Activated CD8-positive, alpha-beta T cell treated with anti-CD3 and anti-CD28 coated beads for 36 hours (primary cell): Measurements from ENCODE around the gene CDKN3. TPM values are rescaled to one million over a fixed set of nuclear protein-coding genes. Genes with fewer than 3 reads are reported as not detected.

ENCODE experiments used
- ATAC-seq: fragments of 200-7000 bp; cut with Tn5 transposase; one replicate; pipeline ENCODE4 v1.10.0; 2021; ENCODE audit warnings: mild to moderate bottlenecking, moderate library complexity
- CTCF ChIA-PET: fragments of 350-600 bp; sonication (Branson Sonifier 250); formaldehyde crosslinking; loops from one replicate; lab custom pipeline; 2021; ENCODE audit warnings: antibody characterized with exemption; lab: Charles Lee
- POLR2A ChIA-PET: fragments of 350-600 bp; sonication (Branson Sonifier 250); formaldehyde crosslinking; loops from one replicate; lab custom pipeline; 2021; ENCODE audit warnings: antibody characterized with exemption; lab: Charles Lee
- DNase-seq: peaks from one replicate; pipeline ENCODE4 v3.0.0-alpha.2; 2020
- H3K27ac Mint-ChIP-seq: one replicate; pipeline ENCODE4 v1.8.0; 2021; ENCODE audit warnings: mild to moderate bottlenecking, mixed read lengths
- H3K27me3 Mint-ChIP-seq: one replicate; pipeline ENCODE4 v1.8.0; 2021; ENCODE audit warnings: mixed read lengths
- H3K36me3 Mint-ChIP-seq: one replicate; pipeline ENCODE4 v1.8.0; 2021; ENCODE audit warnings: low read depth, mixed read lengths
- H3K4me1 Mint-ChIP-seq: one replicate; pipeline ENCODE4 v1.8.0; 2021; ENCODE audit warnings: low read depth, mixed read lengths
- H3K4me3 Mint-ChIP-seq: one replicate; pipeline ENCODE4 v1.8.0; 2021; ENCODE audit warnings: mild to moderate bottlenecking, moderate library complexity, mixed read lengths
- H3K9me3 Mint-ChIP-seq: one replicate; pipeline ENCODE4 v1.8.0; 2021; ENCODE audit warnings: mixed read lengths
- CTCF ChIP-seq: fragments of 200-600 bp; IDR thresholded peaks from one replicate; pipeline ENCODE4 v1.8.0; 2022; ENCODE audit warnings: antibody characterized with exemption, mild to moderate bottlenecking
- intact Hi-C: fragments of 100-400 bp; cut with micrococcal nuclease; formaldehyde crosslinking; loops from one replicate; pipeline ENCODE4 v1.10.0; 2022
- total RNA-seq, 2 experiments: library from RNA; stranded (reverse); gene quantifications; one replicate each; pipeline ENCODE4 v1.2.3, GENCODE V29; 2021

CDKN3 gene
- total RNA-seq, 2 experiments from 2014 or later, result 88.0 to 92.7 TPM

- H3K4me3 Mint-ChIP-seq, result no peak overlapping the region
- CTCF ChIA-PET, result interaction anchor here (1.2 to 1.6 kb wide), 2 partner anchors 16 to 27 kb away, joined by 4 read pairs; partner anchors contain the start of genes CDKN3 and CNIH1
- H3K27me3 Mint-ChIP-seq, result no peaks in the 10 kb centered on the region
- H3K9me3 Mint-ChIP-seq, result no peaks in the 10 kb centered on the region
- ATAC-seq (no peak), DNase-seq (no peak)
- no peak overlapping the region for H3K27ac Mint-ChIP-seq
- H3K4me1 Mint-ChIP-seq, result peaks cover 34% of the 10 kb centered on the region
- intact Hi-C loops, result no loop called here
- peaks cover 38% of the 10 kb centered on the region for H3K36me3 Mint-ChIP-seq
- no peak for TF ChIP-seq CTCF
- POLR2A ChIA-PET, result no interaction called here
These were observed 27.7 kb downstream of the CDKN3 start for GRCh38 chr14:54424479-54424901.

GRCh38 chr14:54425068-54425467, 28.3 kb downstream of the CDKN3 start:
- peaks cover 40% of the 10 kb centered on the region for H3K4me1 Mint-ChIP-seq
- DNase-seq, result no peak
- no peak overlapping the region for H3K27ac Mint-ChIP-seq
- peaks cover 44% of the 10 kb centered on the region for H3K36me3 Mint-ChIP-seq
- TF ChIP-seq CTCF, result no peak
- no peak for ATAC-seq
- intact Hi-C loops, result no loop called here
- no peak overlapping the region for H3K4me3 Mint-ChIP-seq
- H3K27me3 Mint-ChIP-seq, result no peaks in the 10 kb centered on the region
- ChIA-PET POLR2A (no interaction called here), CTCF (interaction anchor here (1.6 kb wide), 1 partner anchor 10 kb away, joined by 5 read pairs; no protein-coding TSS in a partner anchor)
- no peaks in the 10 kb centered on the region for H3K9me3 Mint-ChIP-seq

GRCh38 chr14:54425537-54426274, 28.9 kb downstream of the CDKN3 start:
- DNase-seq, result no peak
- no peaks in the 10 kb centered on the region for H3K9me3 Mint-ChIP-seq
- no peak for ATAC-seq
- ChIA-PET CTCF (interaction anchor here (1.6 kb wide), 1 partner anchor 9 kb away, joined by 5 read pairs; no protein-coding TSS in a partner anchor), POLR2A (no interaction called here)
- peak overlapping the region; percentile 30 for H3K27ac Mint-ChIP-seq
- peaks cover 46% of the 10 kb centered on the region for H3K36me3 Mint-ChIP-seq
- intact Hi-C loops, result no loop called here
- peaks cover 42% of the 10 kb centered on the region for H3K4me1 Mint-ChIP-seq
- no peak for TF ChIP-seq CTCF
- H3K27me3 Mint-ChIP-seq, result no peaks in the 10 kb centered on the region
- no peak overlapping the region for H3K4me3 Mint-ChIP-seq

GRCh38 chr14:54427871-54428270, 31.1 kb downstream of the CDKN3 start:
- no peak for TF ChIP-seq CTCF
- peak overlapping the region; percentile 53 for H3K27ac Mint-ChIP-seq
- no peaks in the 10 kb centered on the region for H3K9me3 Mint-ChIP-seq
- peaks cover 55% of the 10 kb centered on the region for H3K36me3 Mint-ChIP-seq
- H3K27me3 Mint-ChIP-seq, result no peaks in the 10 kb centered on the region
- ChIA-PET POLR2A (interaction anchor here (0.9 kb wide), 1 partner anchor 60 kb away, joined by 3 read pairs; no protein-coding TSS in a partner anchor), CTCF (no interaction called here)
- ATAC-seq (no peak), DNase-seq (no peak)
- intact Hi-C loops, result no loop called here
- no peak overlapping the region for H3K4me3 Mint-ChIP-seq
- peaks cover 46% of the 10 kb centered on the region for H3K4me1 Mint-ChIP-seq

- ChIA-PET POLR2A (interaction anchor here (0.9 kb wide), 1 partner anchor 59 kb away, joined by 3 read pairs; no protein-coding TSS in a partner anchor), CTCF (interaction anchor here (1.0 kb wide), 1 partner anchor 136 kb away, joined by 4 read pairs; no protein-coding TSS in a partner anchor)
- H3K9me3 Mint-ChIP-seq, result no peaks in the 10 kb centered on the region
- peaks cover 60% of the 10 kb centered on the region for H3K36me3 Mint-ChIP-seq
- peak overlapping the region; percentile 53 for H3K27ac Mint-ChIP-seq
- peaks cover 53% of the 10 kb centered on the region for H3K4me1 Mint-ChIP-seq
- no peak overlapping the region for H3K4me3 Mint-ChIP-seq
- no peaks in the 10 kb centered on the region for H3K27me3 Mint-ChIP-seq
- ATAC-seq (peak; percentile 58), DNase-seq (no peak)
- intact Hi-C loops, result no loop called here
- TF ChIP-seq CTCF, result no peak
These were observed 31.7 kb downstream of the CDKN3 start for GRCh38 chr14:54428527-54428926.
